C1 segment of cervical spinal cord (tissue), 14 donors: ENCODE data around the gene C19orf25.

Experiments used
- DNase-seq, 14 donors: peaks; one replicate each; lab custom pipeline; 2025; lab: John Stamatoyannopoulos, UW

The C19orf25 gene

DNA sequence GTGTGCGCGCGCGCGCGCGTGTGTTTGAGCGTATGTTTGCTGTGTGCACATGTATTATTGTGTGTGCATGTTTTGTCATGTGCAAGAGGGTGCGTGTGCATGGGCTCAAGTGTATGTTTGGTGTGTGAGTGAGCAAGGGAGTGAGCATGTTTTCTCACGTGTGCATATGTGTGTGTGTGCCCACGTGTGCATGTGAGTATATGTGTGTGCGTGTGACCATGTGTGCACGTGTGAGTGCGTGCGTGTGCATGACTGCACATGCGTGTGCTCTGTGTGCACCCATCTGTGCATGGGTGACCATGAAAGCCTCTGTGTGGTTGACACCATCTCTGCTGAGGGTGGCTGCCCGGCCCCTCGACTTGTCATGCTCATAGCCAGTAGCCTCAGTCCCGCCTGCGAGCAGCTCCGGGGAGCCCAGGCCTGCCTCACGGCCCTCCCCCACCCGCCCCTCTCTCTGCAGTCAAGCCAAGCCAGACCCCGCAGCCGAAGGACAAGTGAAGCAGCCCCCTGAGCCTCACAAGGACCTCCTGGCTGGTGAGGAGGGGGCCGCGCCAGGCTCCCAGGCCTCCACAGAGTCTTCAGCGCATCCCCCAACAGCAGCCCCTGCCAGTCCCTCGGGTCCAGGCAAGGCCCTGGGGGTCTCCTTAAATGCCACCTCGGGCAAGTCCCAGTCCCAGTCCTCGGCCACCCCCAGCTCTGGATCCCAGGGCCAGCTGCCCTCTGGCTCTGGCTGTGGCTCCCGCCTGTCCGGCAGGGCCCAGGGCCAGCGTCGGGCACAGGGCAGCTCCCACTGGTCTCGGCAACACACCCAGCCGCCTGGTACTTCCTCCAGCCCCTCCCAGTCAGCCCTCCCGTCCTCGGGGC, 17.9 kb upstream of the C19orf25 start:
- no peak for DNase-seq

GRCh38 chr19:1495799-1496713, 17.0 kb upstream of the C19orf25 start:
- DNase-seq: no peak

DNA sequence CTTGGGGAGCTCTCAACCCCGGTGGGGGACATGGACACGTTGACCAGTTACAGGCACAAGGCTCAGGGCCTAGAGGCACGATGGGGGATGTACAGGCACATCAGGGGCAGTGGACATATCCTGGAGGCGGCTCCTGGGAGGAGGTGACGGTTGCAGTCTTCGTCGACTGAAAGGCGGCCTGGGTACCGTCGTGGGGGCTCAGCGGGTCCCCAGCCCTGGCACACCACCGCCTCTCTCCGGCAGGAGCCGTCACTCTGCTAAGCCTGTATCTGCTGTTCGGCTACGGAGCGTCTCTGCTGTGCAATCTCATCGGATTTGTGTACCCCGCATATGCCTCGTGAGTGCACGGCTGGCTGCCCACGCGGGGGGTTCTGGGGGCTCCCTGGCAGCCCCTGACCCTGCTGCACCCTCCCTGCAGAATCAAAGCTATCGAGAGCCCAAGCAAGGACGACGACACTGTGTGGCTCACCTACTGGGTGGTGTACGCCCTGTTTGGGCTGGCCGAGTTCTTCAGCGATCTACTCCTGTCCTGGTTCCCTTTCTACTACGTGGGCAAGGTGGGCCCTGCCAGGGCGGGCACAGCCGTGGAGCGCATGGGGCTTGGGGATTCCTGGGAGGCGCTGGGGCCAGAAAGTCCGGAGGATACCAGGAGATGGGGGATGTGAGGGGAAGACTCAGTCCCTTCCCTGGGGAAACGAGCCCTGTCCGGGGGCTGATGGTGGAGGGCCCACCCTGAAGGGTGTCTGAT, 16.2 kb upstream of the C19orf25 start:
- DNase-seq: no peak

DNA sequence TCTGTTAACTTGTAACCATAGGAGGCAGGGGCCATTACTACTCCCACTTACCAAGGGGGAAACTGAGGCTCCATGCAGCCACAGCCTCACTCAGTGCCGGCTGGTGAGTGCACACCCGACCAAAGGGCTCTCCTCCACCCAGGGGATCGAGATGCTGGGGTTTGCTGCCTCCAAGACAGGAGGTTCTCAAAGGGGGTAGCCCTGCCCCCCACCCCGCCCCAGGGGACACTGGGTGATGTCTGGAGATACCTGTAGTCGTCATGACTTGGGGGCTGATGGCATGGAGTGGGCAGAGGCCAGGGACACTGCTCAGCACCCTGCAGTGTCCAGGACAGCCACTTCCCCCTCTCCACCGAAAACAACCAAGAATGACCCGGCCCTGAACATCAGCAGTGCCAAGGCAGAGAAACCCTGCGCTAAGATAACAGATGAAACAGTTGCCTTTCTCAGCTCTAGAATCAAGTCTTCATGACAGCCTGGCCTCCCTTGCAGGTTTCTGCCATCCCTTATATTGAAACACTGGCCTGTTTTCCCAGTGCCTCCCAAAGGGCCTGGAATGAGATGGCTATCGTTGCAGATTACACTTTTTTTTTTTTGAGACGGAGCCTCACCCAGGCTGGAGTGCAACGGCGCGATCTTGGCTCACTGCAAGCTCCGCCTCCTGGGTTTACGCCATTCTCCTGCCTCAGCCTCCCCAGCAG, 15.2 kb upstream of the C19orf25 start:
- DNase-seq: no peak

DNA sequence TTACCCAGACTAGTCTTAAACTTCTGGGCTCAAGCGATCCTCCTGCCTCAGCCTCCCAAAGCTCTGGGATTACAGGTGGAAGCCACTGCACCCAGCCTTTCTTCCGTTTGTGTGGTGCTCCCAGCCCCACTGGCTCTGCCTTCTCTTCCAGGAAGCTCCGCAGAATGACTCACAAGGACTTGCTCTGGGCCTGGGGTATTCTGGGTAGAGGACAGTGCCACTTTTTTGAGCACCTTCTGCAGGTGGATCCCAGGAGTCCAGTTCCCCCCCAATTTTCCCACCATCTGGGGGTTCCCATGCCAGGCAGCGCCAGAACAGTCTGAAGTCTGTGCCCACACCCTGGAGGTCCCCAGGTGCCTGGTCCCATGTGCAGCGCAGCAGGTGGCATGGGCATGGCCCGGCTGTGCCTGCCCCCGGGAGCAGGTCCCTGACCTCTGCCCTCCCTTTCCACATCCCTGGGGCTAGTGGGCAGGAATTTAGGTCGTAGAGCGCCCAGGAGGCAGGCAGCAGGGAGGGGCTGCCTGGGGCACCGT, 13.5 kb upstream of the C19orf25 start:
- DNase-seq: no peak

DNA sequence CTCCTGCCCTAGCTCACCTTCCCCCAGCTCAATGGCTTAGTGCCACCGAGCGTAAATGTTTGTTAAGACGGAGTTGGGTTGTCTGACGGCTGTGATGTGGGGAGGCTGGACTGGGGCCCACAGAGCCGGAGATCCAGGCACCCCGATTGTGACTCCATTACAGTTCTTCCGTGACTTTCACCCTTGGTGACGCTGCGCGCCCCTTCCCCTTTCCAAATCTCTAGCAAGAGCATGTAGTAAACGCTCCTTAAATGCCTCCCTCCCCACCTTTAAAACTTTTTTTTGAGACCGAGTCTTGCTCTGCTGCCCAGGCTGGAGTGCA, 12.8 kb upstream of the C19orf25 start:
- DNase-seq: no peak

DNA sequence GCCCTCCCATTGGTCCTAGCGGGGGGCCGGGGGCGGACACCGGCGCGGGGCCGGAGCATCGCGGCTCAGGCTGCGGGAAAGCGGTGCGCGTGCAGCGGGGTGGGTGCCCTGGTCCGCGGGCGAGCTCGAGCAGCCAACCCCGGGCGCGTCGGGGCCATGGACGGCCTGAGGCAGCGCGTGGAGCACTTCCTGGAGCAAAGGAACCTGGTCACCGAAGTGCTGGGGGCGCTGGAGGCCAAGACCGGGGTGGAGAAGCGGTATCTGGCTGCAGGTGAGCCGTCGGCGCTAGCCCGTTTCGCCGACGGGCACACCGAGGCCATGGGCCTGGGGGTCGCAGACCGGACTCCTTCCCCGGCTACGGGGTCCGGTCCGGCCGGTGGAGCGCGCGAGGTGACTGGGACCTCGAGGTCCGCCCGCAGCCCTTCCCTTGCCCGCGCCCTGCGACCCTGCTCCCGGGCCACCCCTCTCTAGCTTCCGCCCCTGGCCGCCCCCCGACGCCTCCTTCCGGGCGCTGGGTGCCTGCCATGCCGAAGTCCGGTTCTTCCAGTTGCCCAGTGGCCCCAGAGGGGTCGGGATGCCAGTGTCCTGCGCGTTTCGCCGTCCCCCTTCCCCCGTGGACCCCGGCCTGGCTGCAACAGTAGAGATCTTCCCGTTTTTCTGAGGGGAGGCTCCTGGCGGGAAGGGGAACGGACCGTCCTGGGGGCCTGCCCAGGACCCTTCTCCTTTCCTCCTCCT, 12.3 kb upstream of the C19orf25 start, which contains the start of gene REEP6:
Gene REEP6, plus strand, starts transcription at position 68 of the 735 bp plus-strand sequence. Its CDS starts 89 bp downstream, at position 157.
- DNase-seq: no peak

DNA sequence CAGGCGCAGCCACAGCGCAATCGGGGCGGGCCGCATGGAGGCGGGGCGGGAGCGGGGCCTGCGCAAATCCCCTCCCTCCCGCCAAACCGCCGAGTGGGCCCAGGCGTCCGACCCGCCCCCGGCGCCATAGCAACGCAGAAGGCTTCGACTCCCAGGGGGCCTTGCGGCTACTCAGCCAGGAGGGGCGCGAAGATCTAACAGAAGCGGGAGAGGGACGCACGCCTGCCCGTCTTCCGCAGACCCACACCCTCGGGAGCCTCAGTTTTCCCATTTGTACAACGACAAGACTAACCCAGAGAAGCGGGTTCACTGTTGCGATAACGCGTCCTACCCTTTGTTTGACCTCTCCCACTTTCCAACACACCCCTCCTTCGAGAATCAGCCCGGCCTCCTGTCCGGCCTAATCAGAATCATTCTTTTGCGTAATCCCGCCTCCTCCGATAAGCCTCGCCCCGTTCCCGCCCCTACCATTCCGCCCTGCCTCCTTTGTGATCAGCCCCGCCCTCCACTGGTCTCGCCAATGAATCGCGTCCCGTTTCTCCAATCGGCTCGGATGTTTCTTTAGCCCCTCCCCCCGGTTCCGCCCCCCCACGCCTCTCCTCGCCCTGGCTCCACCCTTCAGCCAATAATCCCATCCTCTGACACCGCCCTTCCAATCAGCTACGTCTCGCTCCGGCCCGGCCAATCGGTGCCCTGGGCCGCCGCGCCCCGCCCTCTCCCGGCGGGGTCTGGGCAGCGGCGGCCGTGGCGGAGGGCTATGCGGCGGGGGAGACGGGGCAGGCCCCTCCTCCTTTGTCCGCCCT, 11.5 kb upstream of the C19orf25 start, which contains the start of gene PCSK4:
Gene PCSK4, minus strand, starts transcription at position 40 of the 803 bp plus-strand sequence. Its CDS starts 4 bp downstream, at position 36.
- peak; percentile 73 to 100 (median 99) for DNase-seq

- no peak for DNase-seq
These were observed 10.7 kb upstream of the C19orf25 start for GRCh38 chr19:1489463-1490310.

- DNase-seq: no peak
These were observed 9.2 kb upstream of the C19orf25 start for GRCh38 chr19:1488282-1488601.

DNA sequence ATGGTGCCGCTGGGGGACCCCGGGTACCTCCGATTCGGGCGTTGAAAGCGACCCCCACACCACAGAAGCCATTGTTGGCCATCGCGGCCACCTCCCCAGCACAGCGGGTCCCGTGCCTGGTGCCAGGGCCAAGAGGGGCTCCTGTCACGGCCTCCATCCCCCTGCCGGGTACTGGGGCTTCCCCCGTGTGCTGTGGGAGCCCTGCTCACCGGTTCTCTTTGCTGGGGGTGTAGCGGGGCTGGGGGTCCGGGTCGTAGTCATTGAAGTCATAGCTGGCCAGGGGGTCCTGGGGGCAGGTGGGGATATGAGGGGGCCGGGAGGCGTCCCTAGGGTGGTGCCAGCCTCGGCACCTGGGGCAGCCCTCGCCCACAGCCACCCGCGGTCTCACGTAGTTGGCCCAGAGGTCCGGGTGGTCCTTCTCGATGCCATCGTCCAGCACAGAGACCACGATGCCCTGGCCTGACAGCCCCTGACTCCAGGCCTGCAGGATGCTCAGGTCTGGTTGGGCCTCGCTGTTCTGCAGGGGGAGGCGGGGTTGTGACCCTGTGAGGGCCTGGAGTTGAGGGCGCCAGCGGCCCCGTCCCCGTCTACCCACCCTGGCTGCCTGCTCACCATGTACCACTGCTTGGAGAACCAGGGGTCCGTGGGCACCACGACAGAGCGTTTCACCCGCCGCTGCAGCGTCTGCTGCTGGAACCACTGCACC, 8.7 kb upstream of the C19orf25 start:
- no peak for DNase-seq

GRCh38 chr19:1486720-1487575, 7.9 kb upstream of the C19orf25 start:
- DNase-seq: no peak

DNA sequence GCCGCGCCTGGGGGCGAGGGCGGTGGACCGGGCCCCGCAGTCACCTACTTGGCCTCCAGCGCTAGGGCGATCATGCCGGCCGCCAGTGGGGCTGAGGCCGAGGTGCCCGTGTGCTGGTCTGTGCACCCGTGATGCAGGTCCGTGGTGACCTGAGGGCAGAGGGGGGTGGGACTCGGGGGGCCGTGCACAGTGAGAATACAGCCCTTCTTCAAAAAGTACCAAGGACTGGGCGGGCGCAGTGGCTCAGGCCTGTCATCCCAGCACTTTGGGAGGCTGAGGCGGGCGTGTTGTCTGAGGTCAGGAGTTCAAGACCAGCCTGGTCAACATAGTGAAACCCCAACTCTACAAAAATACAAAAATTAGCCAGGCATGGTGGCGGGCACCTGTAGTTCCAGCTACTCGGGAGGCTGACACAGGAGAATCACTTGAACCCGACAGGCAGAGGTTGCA, 5.0 kb upstream of the C19orf25 start:
- DNase-seq: no peak

DNA sequence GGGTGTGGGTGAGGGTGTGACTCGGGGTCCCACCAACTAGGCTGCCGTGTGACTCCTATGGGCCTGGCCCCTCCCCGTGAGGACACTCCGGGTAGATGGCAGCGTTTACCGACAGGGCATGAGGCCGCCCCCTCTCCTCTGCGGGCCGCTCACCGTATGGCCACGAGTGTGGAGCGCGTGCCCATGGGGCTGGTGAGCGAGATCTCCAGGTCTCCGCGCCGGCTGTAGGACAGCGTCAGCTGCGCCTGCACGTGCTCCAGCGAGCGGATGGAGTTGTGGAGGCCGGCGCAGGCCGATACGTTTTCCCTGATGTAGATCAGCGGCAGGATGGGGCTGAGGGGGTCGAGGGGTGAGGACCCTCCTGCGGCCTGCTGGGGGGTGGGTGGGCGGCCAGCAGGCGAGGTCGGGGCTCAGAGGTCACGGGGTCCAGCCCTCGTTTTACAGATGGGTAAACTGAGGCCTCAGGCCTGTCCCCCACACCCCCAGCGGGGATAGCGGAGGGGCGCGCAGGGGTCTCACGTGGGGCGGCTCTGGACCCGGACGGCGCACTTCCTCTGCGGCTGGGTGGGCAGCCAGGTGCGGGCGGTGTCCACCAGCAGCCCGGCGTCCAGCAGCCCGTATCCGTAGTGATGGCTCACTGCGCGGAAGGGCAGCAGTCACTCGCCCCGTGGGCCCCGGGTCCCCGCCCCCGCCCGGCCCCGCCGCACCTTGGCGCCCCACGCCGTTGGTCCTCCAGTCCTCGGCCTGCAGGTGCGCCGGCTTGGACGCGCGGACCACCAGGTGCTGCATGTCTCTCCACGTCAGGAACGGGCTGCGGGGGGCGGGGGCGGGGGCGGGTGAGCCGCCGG, 4.3 kb upstream of the C19orf25 start:
- no peak for DNase-seq

DNA sequence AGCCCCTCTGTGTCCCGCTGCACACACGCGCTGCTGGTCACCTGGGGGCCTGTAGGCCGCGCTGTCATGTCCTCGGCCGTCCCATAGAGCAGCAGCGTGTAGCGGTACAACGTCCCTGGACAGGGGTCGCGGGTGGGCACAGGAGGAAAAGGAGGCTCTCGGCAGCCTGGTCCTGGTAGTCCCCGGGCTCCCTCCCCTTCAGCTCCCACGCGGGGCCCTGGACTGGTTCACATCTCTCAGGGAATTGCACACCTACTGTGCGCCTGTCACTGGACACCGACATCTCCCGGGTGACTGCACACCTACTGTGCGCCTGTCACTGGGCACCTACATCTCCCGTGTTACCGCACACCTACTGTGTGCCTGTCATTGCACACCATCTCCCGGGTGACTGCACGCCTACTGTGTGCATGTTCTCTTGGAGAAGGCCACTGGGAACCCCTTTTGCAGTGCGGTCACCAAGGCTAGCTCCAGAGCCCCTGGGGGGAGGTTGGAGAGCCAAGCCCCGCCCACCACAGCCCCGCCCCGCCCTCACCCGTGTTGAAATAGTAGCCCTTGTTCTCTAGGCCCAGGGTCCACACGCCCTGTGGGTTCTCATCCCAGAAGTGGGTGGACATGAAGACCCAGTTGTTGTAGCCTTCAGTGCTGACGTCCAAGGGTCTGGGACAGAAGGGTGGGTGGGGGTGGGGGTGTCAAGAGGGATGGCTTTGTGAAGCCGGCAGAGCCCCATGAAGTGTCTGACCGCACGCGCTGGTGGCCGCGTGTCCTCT, 3.5 kb upstream of the C19orf25 start:
- DNase-seq: no peak
